HCT116 (cell line): ENCODE data around the gene CFAP221. TPM values are rescaled to one million over a fixed set of nuclear protein-coding genes. Genes with fewer than 3 reads are reported as not detected.

Source experiments
- ATAC-seq: fragments of 200-7000 bp; cut with Tn5 transposase; 2 replicates; pipeline ENCODE4 v1.9.1; 2020; ENCODE audit warnings: mild to moderate bottlenecking, moderate library complexity
- BruUV-seq: library from RNA; stranded (reverse); fragments of 400-500 nt; replicated peaks from 2 replicates; lab custom pipeline; 2021; lab: Mats Ljungman, UMichigan
- CTCF ChIA-PET: fragments of 300-600 bp; sonication (Branson Sonifier 250); formaldehyde crosslinking; loops from one replicate; lab custom pipeline; 2021; ENCODE audit warnings: antibody characterized with exemption; lab: Charles Lee
- POLR2A ChIA-PET: fragments of 300-600, 350-600 bp; sonication (Branson Sonifier 250); formaldehyde crosslinking; loops from one replicate; lab custom pipeline; 2021; ENCODE audit warnings: antibody characterized with exemption; lab: Charles Lee
- RAD21 ChIA-PET, 2 experiments: fragments of 300-600 bp; sonication (Branson Sonifier 250); formaldehyde crosslinking; loops; one replicate each; lab custom pipeline; 2023; ENCODE audit warnings: low total read pairs in 2 of 2; ENCODE audit not compliant: uncharacterized antibody in 2 of 2, unreplicated experiment in 2 of 2, low non-redundant PET in 1 of 2; lab: Charles Lee
- DNase-seq: peaks from one replicate; pipeline ENCODE4 v3.0.0-alpha.2; 2010; ENCODE audit warnings: low read depth, low spot score
- H2AFZ ChIP-seq: fragments of 200-600 bp; shearing (Covaris generic), sonication (generic); 2 replicates; pipeline ENCODE4 v1.6.1; 2017; ENCODE audit warnings: low read depth, mixed run types, mixed read lengths, antibody characterized with exemption, low read length; ENCODE audit not compliant: poor library complexity, severe bottlenecking
- H3K27ac ChIP-seq: 2 replicates; pipeline ENCODE4 v1.5.1; 2012; ENCODE audit warnings: low read depth, low read length
- H3K27me3 ChIP-seq: fragments of 200-600 bp; sonication (generic); 2 replicates; pipeline ENCODE4 v1.6.1; 2016; ENCODE audit warnings: mixed run types, low read length, mixed read lengths; ENCODE audit not compliant: insufficient read depth
- H3K36me3 ChIP-seq, 2 experiments: fragments of 200-500 bp in 1 of 2; fragments of 200-600 bp in 1 of 2; sonication (Bioruptor generic) in 1 of 2; sonication (generic) in 1 of 2; 2 replicates each; pipeline versions ENCODE4 v1.5.1 to v1.6.1; 2014 to 2016; ENCODE audit warnings: low read length in 2 of 2, inconsistent platforms in 1 of 2, mixed read lengths in 1 of 2, mixed run types in 1 of 2; ENCODE audit not compliant: insufficient read depth in 2 of 2, control insufficient read depth in 1 of 2
- H3K4me1 ChIP-seq, 2 experiments: fragments of 200-600 bp in 1 of 2; sonication (generic) in 1 of 2; 2 replicates each; pipeline versions ENCODE4 v1.5.1 to v1.6.1; 2012 to 2017; ENCODE audit warnings: low read length in 2 of 2, inconsistent platforms in 1 of 2, mild to moderate bottlenecking in 1 of 2, mixed read lengths in 1 of 2, mixed run types in 1 of 2, moderate library complexity in 1 of 2; ENCODE audit not compliant: insufficient read depth in 2 of 2, control insufficient read depth in 1 of 2
- H3K4me2 ChIP-seq: fragments of 200-600 bp; sonication (generic); 2 replicates; pipeline ENCODE4 v1.6.1; 2017; ENCODE audit warnings: mixed run types, low read length, mixed read lengths
- H3K4me3 ChIP-seq, 2 experiments: fragments of 200-600 bp in 1 of 2; sonication (generic) in 1 of 2; replicated peaks in 1 of 2; 2 replicates each; pipeline ENCODE4 v1.5.1; 2011 to 2016; ENCODE audit warnings: low read length in 2 of 2, control low read depth in 1 of 2, low read depth in 1 of 2, mild to moderate bottlenecking in 1 of 2, mixed read lengths in 1 of 2, mixed run types in 1 of 2
- H3K79me2 ChIP-seq: fragments of 200-600 bp; sonication (generic); 2 replicates; pipeline ENCODE4 v1.6.1; 2017; ENCODE audit warnings: mild to moderate bottlenecking, mixed run types, low read length, moderate library complexity, mixed read lengths; ENCODE audit not compliant: insufficient read depth
- H3K9ac ChIP-seq: fragments of 200-600 bp; sonication (generic); 2 replicates; pipeline ENCODE4 v1.6.1; 2016; ENCODE audit warnings: low read length, mixed read lengths
- H3K9me2 ChIP-seq: fragments of 200-600 bp; sonication (generic), shearing (Covaris generic); 2 replicates; pipeline ENCODE4 v1.6.1; 2017; ENCODE audit warnings: mixed run types, mild to moderate bottlenecking, moderate library complexity; ENCODE audit not compliant: insufficient read depth
- H3K9me3 ChIP-seq, 2 experiments: fragments of 200-500 bp in 1 of 2; fragments of 200-600 bp in 1 of 2; sonication (Bioruptor generic) in 1 of 2; sonication (generic) in 1 of 2; 2 replicates each; pipeline ENCODE4 v1.6.1; 2014 to 2017; ENCODE audit warnings: low read length in 2 of 2, mixed read lengths in 2 of 2, inconsistent platforms in 1 of 2, low read depth in 1 of 2, mild to moderate bottlenecking in 1 of 2, mixed run types in 1 of 2, moderate library complexity in 1 of 2; ENCODE audit not compliant: control insufficient read depth in 1 of 2, insufficient read depth in 1 of 2
- H4K20me1 ChIP-seq: fragments of 200-600 bp; sonication (generic), shearing (Covaris generic); 2 replicates; pipeline ENCODE4 v1.6.1; 2017; ENCODE audit warnings: mixed run types, mild to moderate bottlenecking, moderate library complexity; ENCODE audit not compliant: insufficient read depth
- CBX3 ChIP-seq: IDR thresholded peaks from 2 replicates; pipeline ENCODE4 v1.6.1; 2012; ENCODE audit warnings: low read depth
- FOSL1 ChIP-seq: IDR thresholded peaks from 2 replicates; pipeline ENCODE4 v1.6.1; 2012; ENCODE audit warnings: low read depth
- RAD21 ChIP-seq: IDR thresholded peaks from 2 replicates; pipeline ENCODE4 v1.6.1; 2012; ENCODE audit warnings: low read depth, mild to moderate bottlenecking
- YY1 ChIP-seq: IDR thresholded peaks from 2 replicates; pipeline ENCODE4 v1.6.1; 2011; ENCODE audit warnings: low read length, low read depth, moderate library complexity, mild to moderate bottlenecking; ENCODE audit not compliant: insufficient replicate concordance; ENCODE audit errors: extremely low read depth
- ZNF274 ChIP-seq: fragments of 200-500 bp; sonication (Bioruptor generic); IDR thresholded peaks from 2 replicates; pipeline ENCODE4 v1.6.1; 2014; ENCODE audit warnings: mild to moderate bottlenecking, low read depth, low read length, inconsistent platforms
- intact Hi-C: fragments of 100-400 bp; cut with micrococcal nuclease; formaldehyde crosslinking; loops from 2 replicates; pipeline ENCODE4 v1.10.0; 2022
- total RNA-seq: library from RNA; stranded (reverse); gene quantifications from one replicate; pipeline ENCODE4 v1.2.1, GENCODE V29; 2021; ENCODE audit not compliant: unreplicated experiment
- TF ChIP-seq, protein P1 (sequence below): IDR thresholded peaks from 2 replicates; pipeline ENCODE4 v1.6.1; 2012
- TF ChIP-seq, protein P2 (sequence below), 3 experiments: fragments of 200-600 bp in 1 of 3; sonication (generic) in 1 of 3; IDR thresholded peaks in 2 of 3; conservative IDR thresholded peaks in 1 of 3; 2 replicates each; pipeline ENCODE4 v1.5.1; 2012 to 2017; ENCODE audit warnings: low read depth in 2 of 3, low read length in 2 of 3, antibody characterized with exemption in 1 of 3, borderline replicate concordance in 1 of 3, control low read depth in 1 of 3, mild to moderate bottlenecking in 1 of 3, mixed read lengths in 1 of 3, mixed run types in 1 of 3, moderate library complexity in 1 of 3; ENCODE audit not compliant: insufficient read depth in 1 of 3
- TF ChIP-seq, protein P3 (sequence below): IDR thresholded peaks from 2 replicates; pipeline ENCODE4 v1.6.1; 2012
- TF ChIP-seq, protein P4 (sequence below): IDR thresholded peaks from 2 replicates; pipeline ENCODE4 v1.6.1; 2012; ENCODE audit warnings: low read depth

Gene CFAP221
- total RNA-seq, 1 experiment from 2014 or later, result 0.96 TPM

DNA sequence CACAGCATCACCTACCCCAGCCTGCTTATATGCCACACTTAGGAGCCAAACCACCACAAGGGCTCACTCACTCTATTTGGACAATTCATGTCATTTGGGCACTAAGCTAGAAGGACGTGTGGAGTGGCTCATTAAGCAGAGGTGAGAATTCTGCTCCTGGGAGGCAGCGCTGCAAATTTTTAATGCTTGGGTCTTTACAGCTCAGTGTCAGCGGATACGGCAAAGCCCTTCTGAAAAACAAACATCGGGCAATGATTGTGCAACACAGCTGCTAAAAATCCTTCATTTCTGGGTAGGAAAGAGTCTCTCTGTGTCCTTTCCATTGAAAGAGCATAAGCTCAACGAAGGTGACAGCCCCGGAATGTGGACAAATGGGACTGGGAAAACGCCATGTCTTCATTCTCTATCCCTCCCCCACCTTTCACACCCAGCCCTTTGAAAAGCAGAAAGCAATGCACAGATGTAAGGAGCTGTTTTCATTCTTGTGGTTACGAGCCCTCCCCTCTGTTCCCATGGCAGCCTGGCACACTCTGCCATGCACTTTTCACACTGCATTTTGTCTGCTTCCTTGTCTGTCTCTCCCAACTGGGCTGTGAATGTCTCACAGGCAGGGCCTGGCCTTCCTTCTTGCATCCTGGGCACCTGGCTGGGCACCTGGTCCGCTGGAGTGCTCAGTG, 150.7 kb downstream of the CFAP221 start (continued):
- TF ChIP-seq, protein P1, sequence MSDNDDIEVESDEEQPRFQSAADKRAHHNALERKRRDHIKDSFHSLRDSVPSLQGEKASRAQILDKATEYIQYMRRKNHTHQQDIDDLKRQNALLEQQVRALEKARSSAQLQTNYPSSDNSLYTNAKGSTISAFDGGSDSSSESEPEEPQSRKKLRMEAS, result no peak
- TF ChIP-seq CBX3 (no peak), ZNF274 (no peak), YY1 (no peak)

DNA sequence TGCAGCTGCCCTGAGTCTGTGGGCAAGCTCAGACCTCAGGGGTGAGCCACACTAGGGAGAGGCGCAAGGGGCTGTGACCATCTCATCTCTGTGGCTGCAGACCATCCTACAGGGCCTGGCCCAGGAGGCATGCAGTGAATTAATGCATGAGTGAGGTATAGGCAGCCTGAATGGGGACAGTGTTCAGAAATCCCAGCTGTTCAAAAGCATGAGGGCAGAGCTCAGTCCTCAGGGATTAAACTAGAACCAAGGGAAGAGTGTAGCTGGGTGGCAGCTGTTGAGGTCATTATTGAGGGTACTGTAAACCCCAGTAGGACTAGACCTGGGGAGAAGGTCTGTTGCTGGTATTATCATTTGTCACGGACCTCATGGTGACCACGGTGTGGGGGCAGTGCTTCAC, 151.8 kb downstream of the CFAP221 start:
- no peak overlapping the region for H3K27ac ChIP-seq
- no peaks in the 10 kb centered on the region for H3K79me2 ChIP-seq
- no peak overlapping the region for H2AFZ ChIP-seq
- no peaks in the 10 kb centered on the region for H3K27me3 ChIP-seq
- H3K4me1 ChIP-seq, result no peaks in the 10 kb centered on the region
- no peaks in the 10 kb centered on the region for H4K20me1 ChIP-seq
- CTCF ChIA-PET, result no interaction called here
- intact Hi-C loops, result no loop called here
- DNase-seq (no peak), ATAC-seq (no peak)
- no peak overlapping the region for H3K9ac ChIP-seq
- RAD21 ChIA-PET, result no interaction called here
- BruUV-seq, result no TSS peak
- no peaks in the 10 kb centered on the region for H3K9me3 ChIP-seq
- H3K36me3 ChIP-seq, result no peaks in the 10 kb centered on the region
- H3K4me2 ChIP-seq, result no peak overlapping the region
- no peaks in the 10 kb centered on the region for H3K9me2 ChIP-seq
- POLR2A ChIA-PET, result no interaction called here
- no peak overlapping the region for H3K4me3 ChIP-seq
- TF ChIP-seq RAD21 (no peak), FOSL1 (no peak)
- TF ChIP-seq, protein P2, sequence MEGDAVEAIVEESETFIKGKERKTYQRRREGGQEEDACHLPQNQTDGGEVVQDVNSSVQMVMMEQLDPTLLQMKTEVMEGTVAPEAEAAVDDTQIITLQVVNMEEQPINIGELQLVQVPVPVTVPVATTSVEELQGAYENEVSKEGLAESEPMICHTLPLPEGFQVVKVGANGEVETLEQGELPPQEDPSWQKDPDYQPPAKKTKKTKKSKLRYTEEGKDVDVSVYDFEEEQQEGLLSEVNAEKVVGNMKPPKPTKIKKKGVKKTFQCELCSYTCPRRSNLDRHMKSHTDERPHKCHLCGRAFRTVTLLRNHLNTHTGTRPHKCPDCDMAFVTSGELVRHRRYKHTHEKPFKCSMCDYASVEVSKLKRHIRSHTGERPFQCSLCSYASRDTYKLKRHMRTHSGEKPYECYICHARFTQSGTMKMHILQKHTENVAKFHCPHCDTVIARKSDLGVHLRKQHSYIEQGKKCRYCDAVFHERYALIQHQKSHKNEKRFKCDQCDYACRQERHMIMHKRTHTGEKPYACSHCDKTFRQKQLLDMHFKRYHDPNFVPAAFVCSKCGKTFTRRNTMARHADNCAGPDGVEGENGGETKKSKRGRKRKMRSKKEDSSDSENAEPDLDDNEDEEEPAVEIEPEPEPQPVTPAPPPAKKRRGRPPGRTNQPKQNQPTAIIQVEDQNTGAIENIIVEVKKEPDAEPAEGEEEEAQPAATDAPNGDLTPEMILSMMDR (IDR thresholded peaks at IDR 0.05 in 2 of 3, conservative IDR thresholded peaks at IDR 0.05 in 1 of 3; ENCODE audit: borderline replicate concordance in 1 of 3, insufficient read depth in 1 of 3, low read depth in 2 of 3, low read length in 2 of 3), result no peak
- TF ChIP-seq, protein P3, sequence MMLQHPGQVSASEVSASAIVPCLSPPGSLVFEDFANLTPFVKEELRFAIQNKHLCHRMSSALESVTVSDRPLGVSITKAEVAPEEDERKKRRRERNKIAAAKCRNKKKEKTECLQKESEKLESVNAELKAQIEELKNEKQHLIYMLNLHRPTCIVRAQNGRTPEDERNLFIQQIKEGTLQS, result no peak
- TF ChIP-seq, protein P4, sequence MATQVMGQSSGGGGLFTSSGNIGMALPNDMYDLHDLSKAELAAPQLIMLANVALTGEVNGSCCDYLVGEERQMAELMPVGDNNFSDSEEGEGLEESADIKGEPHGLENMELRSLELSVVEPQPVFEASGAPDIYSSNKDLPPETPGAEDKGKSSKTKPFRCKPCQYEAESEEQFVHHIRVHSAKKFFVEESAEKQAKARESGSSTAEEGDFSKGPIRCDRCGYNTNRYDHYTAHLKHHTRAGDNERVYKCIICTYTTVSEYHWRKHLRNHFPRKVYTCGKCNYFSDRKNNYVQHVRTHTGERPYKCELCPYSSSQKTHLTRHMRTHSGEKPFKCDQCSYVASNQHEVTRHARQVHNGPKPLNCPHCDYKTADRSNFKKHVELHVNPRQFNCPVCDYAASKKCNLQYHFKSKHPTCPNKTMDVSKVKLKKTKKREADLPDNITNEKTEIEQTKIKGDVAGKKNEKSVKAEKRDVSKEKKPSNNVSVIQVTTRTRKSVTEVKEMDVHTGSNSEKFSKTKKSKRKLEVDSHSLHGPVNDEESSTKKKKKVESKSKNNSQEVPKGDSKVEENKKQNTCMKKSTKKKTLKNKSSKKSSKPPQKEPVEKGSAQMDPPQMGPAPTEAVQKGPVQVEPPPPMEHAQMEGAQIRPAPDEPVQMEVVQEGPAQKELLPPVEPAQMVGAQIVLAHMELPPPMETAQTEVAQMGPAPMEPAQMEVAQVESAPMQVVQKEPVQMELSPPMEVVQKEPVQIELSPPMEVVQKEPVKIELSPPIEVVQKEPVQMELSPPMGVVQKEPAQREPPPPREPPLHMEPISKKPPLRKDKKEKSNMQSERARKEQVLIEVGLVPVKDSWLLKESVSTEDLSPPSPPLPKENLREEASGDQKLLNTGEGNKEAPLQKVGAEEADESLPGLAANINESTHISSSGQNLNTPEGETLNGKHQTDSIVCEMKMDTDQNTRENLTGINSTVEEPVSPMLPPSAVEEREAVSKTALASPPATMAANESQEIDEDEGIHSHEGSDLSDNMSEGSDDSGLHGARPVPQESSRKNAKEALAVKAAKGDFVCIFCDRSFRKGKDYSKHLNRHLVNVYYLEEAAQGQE, result no peak
